Measurements from ENCODE around the gene RCN1. TPM values are rescaled to one million over a fixed set of nuclear protein-coding genes. Genes with fewer than 3 reads are reported as not detected.

RCN1 gene
- total RNA-seq, 4 donors from 2014 or later: 52.0 to 101 (median 75.7) TPM

- TF ChIP-seq CTCF (IDR thresholded peaks at IDR 0.05) (peak in 5 of 6 experiments; percentile 53 to 76 (median 72)), POLR2A (IDR thresholded peaks at IDR 0.05) (no peak)
- Histone ChIP-seq H3K9me3 (no peaks in the 10 kb centered on the region), H3K27me3 (no peaks in the 10 kb centered on the region), H3K36me3 (no peaks in the 10 kb centered on the region), H3K4me3 (replicated peaks in 1 of 3) (no peak overlapping the region), H3K27ac (no peak overlapping the region), H3K4me1 (no peaks in the 10 kb centered on the region)
- 21 to 24% methylated on average over 6 of the region's 6 CpGs for WGBS, 2 donors
- intact Hi-C loops (cut with DNase I): loop anchor here (2.0 to 10.0 kb wide), 2 partner anchors 125 to 243 kb away; no protein-coding TSS in a partner anchor
- peak; percentile 48 to 56 for DNase-seq
Measured at GRCh38 chr11:32052215-32052614, 38.7 kb upstream of the RCN1 start.

- Histone ChIP-seq H3K36me3 (no peaks in the 10 kb centered on the region), H3K9me3 (no peaks in the 10 kb centered on the region), H3K27me3 (no peaks in the 10 kb centered on the region), H3K4me1 (no peaks in the 10 kb centered on the region), H3K27ac (no peak overlapping the region), H3K4me3 (replicated peaks in 1 of 3) (no peak overlapping the region)
- WGBS, 2 donors: 73 to 80% methylated on average over 7 of the region's 7 CpGs
- TF ChIP-seq POLR2A (IDR thresholded peaks at IDR 0.05) (no peak), CTCF (IDR thresholded peaks at IDR 0.05) (no peak)
- intact Hi-C loops (cut with DNase I): loop anchor here (2.0 to 10.0 kb wide), 2 partner anchors 123 to 241 kb away; no protein-coding TSS in a partner anchor
- DNase-seq: no peak
Measured at GRCh38 chr11:32053151-32053888, 37.6 kb upstream of the RCN1 start.

GRCh38 chr11:32055861-32056260 is 35.0 kb upstream of the RCN1 start:
- H3K4me3 ChIP-seq (replicated peaks in 1 of 3): no peak overlapping the region
- TF ChIP-seq CTCF (IDR thresholded peaks at IDR 0.05): no peak
- TF ChIP-seq POLR2A (IDR thresholded peaks at IDR 0.05): no peak
- H3K27ac ChIP-seq: no peak overlapping the region
- intact Hi-C loops (cut with DNase I): loop anchor here (10.0 kb wide), 1 partner anchor 239 kb away; no protein-coding TSS in a partner anchor
- 100% methylated on average over 2 of the region's 2 CpGs for WGBS, 2 donors
- H3K9me3 ChIP-seq: no peaks in the 10 kb centered on the region
- no peak for DNase-seq
- H3K36me3 ChIP-seq: no peaks in the 10 kb centered on the region
- no peaks in the 10 kb centered on the region for H3K4me1 ChIP-seq
- no peaks in the 10 kb centered on the region for H3K27me3 ChIP-seq

- no peak overlapping the region for H3K4me3 ChIP-seq (replicated peaks in 1 of 3)
- H3K4me1 ChIP-seq: no peaks in the 10 kb centered on the region
- no peaks in the 10 kb centered on the region for H3K27me3 ChIP-seq
- TF ChIP-seq CTCF (IDR thresholded peaks at IDR 0.05) (no peak), POLR2A (IDR thresholded peaks at IDR 0.05) (no peak)
- no peak for DNase-seq
- no peaks in the 10 kb centered on the region for H3K36me3 ChIP-seq
- no peaks in the 10 kb centered on the region for H3K9me3 ChIP-seq
- 78 to 91% methylated on average over 6 of the region's 6 CpGs for WGBS, 2 donors
- intact Hi-C loops (cut with DNase I): loop anchor here (10.0 kb wide), 1 partner anchor 238 kb away; no protein-coding TSS in a partner anchor
- H3K27ac ChIP-seq: no peak overlapping the region
Measured at GRCh38 chr11:32056438-32056837, 34.4 kb upstream of the RCN1 start.

Data from thyroid gland (tissue), 4 donors.